DOHH2 (cell line): ENCODE results near the gene ICOS.

Experiments
- CTCF ChIP-seq: fragments of 200-600 bp; sonication (generic); IDR thresholded peaks from one replicate; pipeline ENCODE4 v1.5.1; 2014; ENCODE audit warnings: antibody characterized with exemption, mild to moderate bottlenecking, low read depth, low read length; ENCODE audit not compliant: poor library complexity, severe bottlenecking
- EZH2phosphoT487 ChIP-seq: fragments of 200-600 bp; sonication (generic); IDR thresholded peaks from 2 replicates; pipeline ENCODE4 v1.6.1; 2017; ENCODE audit warnings: borderline replicate concordance, mild to moderate bottlenecking, antibody characterized with exemption, low read length, moderate library complexity, mixed read lengths

GRCh38 chr2:203951366-203951902, 14.9 kb downstream of the ICOS start:
- TF ChIP-seq CTCF (no peak), EZH2phosphoT487 (no peak)
